SU-DHL-6 (cell line): ENCODE measurements around the gene FOXM1.

ENCODE experiments used
- H2AFZ ChIP-seq: fragments of 200-600 bp; sonication (generic); 2 replicates; pipeline ENCODE4 v1.6.1; 2014; ENCODE audit warnings: low read depth, mild to moderate bottlenecking, moderate library complexity, mixed read lengths, antibody characterized with exemption, low read length; ENCODE audit not compliant: severe bottlenecking
- H3F3A ChIP-seq: fragments of 200-600 bp; shearing (Covaris generic); 2 replicates; pipeline ENCODE4 v1.6.0; 2016; ENCODE audit warnings: antibody characterized with exemption, mild to moderate bottlenecking; ENCODE audit not compliant: insufficient read depth
- H3K27ac ChIP-seq: fragments of 200-600 bp; sonication (generic); 2 replicates; pipeline ENCODE4 v1.5.1; 2016; ENCODE audit warnings: low read depth, mild to moderate bottlenecking, low read length, moderate library complexity, mixed read lengths
- H3K27me3 ChIP-seq: fragments of 200-600 bp; sonication (generic), shearing (Covaris generic); 2 replicates; pipeline ENCODE4 v1.6.0; 2014; ENCODE audit warnings: mild to moderate bottlenecking, low read length
- H3K36me3 ChIP-seq: fragments of 200-600 bp; sonication (generic); 2 replicates; pipeline ENCODE4 v1.6.1; 2014; ENCODE audit warnings: mild to moderate bottlenecking, low read length, mixed read lengths
- H3K4me2 ChIP-seq: fragments of 300-600, 200-600 bp; shearing (Covaris generic), sonication (generic); 2 replicates; pipeline ENCODE4 v1.6.0; 2014; ENCODE audit warnings: low read length, low read depth, mild to moderate bottlenecking; ENCODE audit not compliant: poor library complexity, severe bottlenecking
- H3K4me3 ChIP-seq: fragments of 200-600 bp; sonication (generic); 2 replicates; pipeline ENCODE4 v1.5.1; 2014; ENCODE audit warnings: antibody characterized with exemption, low read length, mild to moderate bottlenecking, mixed read lengths; ENCODE audit not compliant: insufficient read depth, poor library complexity, severe bottlenecking
- H3K79me2 ChIP-seq: fragments of 200-600 bp; sonication (generic); 2 replicates; pipeline ENCODE4 v1.6.1; 2014; ENCODE audit warnings: mild to moderate bottlenecking, low read length, moderate library complexity; ENCODE audit not compliant: insufficient read depth
- H3K9ac ChIP-seq: fragments of 200-600 bp; sonication (generic); 2 replicates; pipeline ENCODE4 v1.7.0; 2014; ENCODE audit warnings: mild to moderate bottlenecking, low read length
- H3K9me2 ChIP-seq: fragments of 200-600 bp; sonication (generic); replicated peaks from 2 replicates; pipeline ENCODE4 v1.6.1; 2014; ENCODE audit warnings: low read length; ENCODE audit not compliant: insufficient read depth
- H3K9me3 ChIP-seq: fragments of 200-600 bp; sonication (generic); 2 replicates; pipeline ENCODE4 v1.6.1; 2014; ENCODE audit warnings: low read length, mixed read lengths; ENCODE audit not compliant: insufficient read depth
- H4K20me1 ChIP-seq: fragments of 200-600 bp; sonication (generic); 2 replicates; pipeline ENCODE4 v1.6.1; 2014; ENCODE audit warnings: low read depth, mild to moderate bottlenecking, antibody characterized with exemption, low read length, moderate library complexity, mixed read lengths
- EZH2phosphoT487 ChIP-seq: fragments of 200-600 bp; sonication (generic), shearing (Covaris generic); conservative IDR thresholded peaks from 2 replicates; pipeline ENCODE4 v1.6.1; 2018; ENCODE audit warnings: mild to moderate bottlenecking, antibody characterized with exemption, low read length, moderate library complexity, mixed read lengths
- TF ChIP-seq, protein P1 (sequence below): fragments of 200-600 bp; sonication (generic); IDR thresholded peaks from one replicate; pipeline ENCODE4 v1.5.1; 2017; ENCODE audit warnings: antibody characterized with exemption, mild to moderate bottlenecking, low read length, moderate library complexity; ENCODE audit not compliant: insufficient read depth, poor library complexity, severe bottlenecking

FOXM1 gene

DNA sequence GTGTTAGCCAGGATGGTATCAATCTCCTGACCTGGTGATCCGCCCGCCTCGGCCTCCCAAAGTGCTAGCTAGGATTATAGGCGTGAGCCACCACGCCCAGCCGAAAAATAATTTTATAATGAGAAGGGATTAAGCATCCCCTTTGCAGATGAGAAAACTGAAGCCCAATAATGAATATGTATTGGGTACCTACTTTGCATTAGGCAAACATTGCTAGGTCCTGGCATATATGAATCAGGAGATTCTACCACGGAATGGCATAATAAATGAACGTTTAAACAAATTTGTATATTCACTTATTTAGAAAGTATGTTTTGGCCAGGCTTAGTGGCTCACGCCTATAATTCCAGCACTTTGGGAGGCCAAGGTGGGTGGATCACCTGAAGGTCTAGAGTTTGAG is 46.1 kb upstream of the FOXM1 start:
- no peak overlapping the region for H3K9ac ChIP-seq
- H3F3A ChIP-seq, result no peaks in the 10 kb centered on the region
- H3K9me3 ChIP-seq, result no peaks in the 10 kb centered on the region
- H3K36me3 ChIP-seq, result no peaks in the 10 kb centered on the region
- no peak overlapping the region for H3K4me2 ChIP-seq
- no peak overlapping the region for H3K4me3 ChIP-seq
- no peaks in the 10 kb centered on the region for H3K9me2 ChIP-seq
- TF ChIP-seq, protein P1, sequence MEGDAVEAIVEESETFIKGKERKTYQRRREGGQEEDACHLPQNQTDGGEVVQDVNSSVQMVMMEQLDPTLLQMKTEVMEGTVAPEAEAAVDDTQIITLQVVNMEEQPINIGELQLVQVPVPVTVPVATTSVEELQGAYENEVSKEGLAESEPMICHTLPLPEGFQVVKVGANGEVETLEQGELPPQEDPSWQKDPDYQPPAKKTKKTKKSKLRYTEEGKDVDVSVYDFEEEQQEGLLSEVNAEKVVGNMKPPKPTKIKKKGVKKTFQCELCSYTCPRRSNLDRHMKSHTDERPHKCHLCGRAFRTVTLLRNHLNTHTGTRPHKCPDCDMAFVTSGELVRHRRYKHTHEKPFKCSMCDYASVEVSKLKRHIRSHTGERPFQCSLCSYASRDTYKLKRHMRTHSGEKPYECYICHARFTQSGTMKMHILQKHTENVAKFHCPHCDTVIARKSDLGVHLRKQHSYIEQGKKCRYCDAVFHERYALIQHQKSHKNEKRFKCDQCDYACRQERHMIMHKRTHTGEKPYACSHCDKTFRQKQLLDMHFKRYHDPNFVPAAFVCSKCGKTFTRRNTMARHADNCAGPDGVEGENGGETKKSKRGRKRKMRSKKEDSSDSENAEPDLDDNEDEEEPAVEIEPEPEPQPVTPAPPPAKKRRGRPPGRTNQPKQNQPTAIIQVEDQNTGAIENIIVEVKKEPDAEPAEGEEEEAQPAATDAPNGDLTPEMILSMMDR, result no peak
- no peak for TF ChIP-seq EZH2phosphoT487
- no peak overlapping the region for H3K27ac ChIP-seq
- no peaks in the 10 kb centered on the region for H3K27me3 ChIP-seq
- H2AFZ ChIP-seq, result no peak overlapping the region
- H3K79me2 ChIP-seq, result no peaks in the 10 kb centered on the region
- H4K20me1 ChIP-seq, result no peaks in the 10 kb centered on the region

- Histone ChIP-seq H3K79me2 (no peaks in the 10 kb centered on the region), H3K27ac (no peak overlapping the region), H3K9me3 (no peaks in the 10 kb centered on the region), H3K27me3 (no peaks in the 10 kb centered on the region), H3K36me3 (no peaks in the 10 kb centered on the region), H3K9me2 (no peaks in the 10 kb centered on the region), H2AFZ (no peak overlapping the region), H3F3A (no peaks in the 10 kb centered on the region), H3K4me3 (no peak overlapping the region), H3K9ac (no peak overlapping the region), H4K20me1 (no peaks in the 10 kb centered on the region), H3K4me2 (no peak overlapping the region)
- no peak for TF ChIP-seq EZH2phosphoT487
Measured at GRCh38 chr12:2922329-2922728, 45.4 kb upstream of the FOXM1 start.

DNA sequence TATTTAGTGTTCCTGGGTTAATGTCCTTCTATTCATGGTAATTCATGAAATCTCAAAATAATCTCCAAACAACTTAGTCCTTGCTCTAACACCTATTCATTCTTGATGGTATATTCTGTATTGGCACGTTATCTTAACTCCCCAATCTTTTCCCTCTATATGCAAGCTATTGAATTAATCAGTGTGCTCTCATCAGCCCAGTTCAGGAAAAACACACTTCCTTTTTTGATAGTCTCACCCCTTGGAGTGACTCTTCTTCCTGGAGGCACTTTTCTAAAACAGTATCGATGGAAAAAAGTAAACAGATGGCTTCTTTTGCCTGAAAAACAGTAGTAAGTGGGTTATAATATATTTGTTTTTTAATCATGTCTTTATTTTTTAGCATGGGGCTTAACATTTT is 42.3 kb upstream of the FOXM1 start:
- H3K36me3 ChIP-seq, result no peaks in the 10 kb centered on the region
- H4K20me1 ChIP-seq, result no peaks in the 10 kb centered on the region
- no peak overlapping the region for H3K4me3 ChIP-seq
- no peaks in the 10 kb centered on the region for H3K79me2 ChIP-seq
- H3K4me2 ChIP-seq, result no peak overlapping the region
- no peaks in the 10 kb centered on the region for H3K27me3 ChIP-seq
- TF ChIP-seq, protein P1, result no peak
- TF ChIP-seq EZH2phosphoT487, result no peak
- H3K9ac ChIP-seq, result no peak overlapping the region
- no peaks in the 10 kb centered on the region for H3F3A ChIP-seq
- no peak overlapping the region for H2AFZ ChIP-seq
- H3K9me3 ChIP-seq, result no peaks in the 10 kb centered on the region
- H3K27ac ChIP-seq, result no peak overlapping the region
- H3K9me2 ChIP-seq, result no peaks in the 10 kb centered on the region

DNA sequence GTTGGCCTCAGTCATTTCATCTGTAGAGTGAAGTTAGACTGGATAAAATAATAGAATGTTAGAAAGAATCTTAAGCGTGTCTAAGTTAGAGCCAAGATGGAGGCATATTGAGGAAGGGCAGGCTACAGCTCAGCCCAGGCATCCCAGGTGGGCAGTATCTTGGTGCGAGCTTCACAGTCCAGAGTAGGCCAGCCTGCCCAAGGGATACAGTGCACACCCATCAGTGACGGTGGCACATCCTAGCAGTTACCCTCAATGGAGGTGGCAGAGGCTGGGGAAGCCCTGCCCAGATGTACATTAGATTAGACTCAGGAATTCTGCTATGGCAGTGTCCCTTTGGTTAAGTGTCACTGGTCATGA is 35.2 kb upstream of the FOXM1 start:
- TF ChIP-seq EZH2phosphoT487, result no peak
- TF ChIP-seq, protein P1, result no peak
- no peaks in the 10 kb centered on the region for H3K79me2 ChIP-seq
- no peak overlapping the region for H3K4me3 ChIP-seq
- no peaks in the 10 kb centered on the region for H3K9me3 ChIP-seq
- no peaks in the 10 kb centered on the region for H3K27me3 ChIP-seq
- H3K36me3 ChIP-seq, result no peaks in the 10 kb centered on the region
- no peak overlapping the region for H3K4me2 ChIP-seq
- H2AFZ ChIP-seq, result no peak overlapping the region
- H3K9ac ChIP-seq, result no peak overlapping the region
- no peak overlapping the region for H3K27ac ChIP-seq
- no peaks in the 10 kb centered on the region for H3K9me2 ChIP-seq
- H3F3A ChIP-seq, result no peaks in the 10 kb centered on the region
- no peaks in the 10 kb centered on the region for H4K20me1 ChIP-seq
